Epidermal melanocyte (primary cell): ENCODE data around the gene VWA8.
"Not testable (repeated sequence)": the region's sequence is repeated elsewhere in the genome, so short reads cannot be mapped to it uniquely, and the experiment has no call there.

Source experiments
- DNase-seq: peaks from one replicate; pipeline ENCODE4 v3.0.0; 2011; ENCODE audit warnings: low spot score; ENCODE audit not compliant: insufficient read length

Gene VWA8

GRCh38 chr13:41928323-41928722, 32.6 kb downstream of the VWA8 start:
- no peak for DNase-seq

- DNase-seq = no peak
Observed at GRCh38 chr13:41925014-41925413, 35.9 kb downstream of the VWA8 start.

GRCh38 chr13:41922894-41923293, 38.0 kb downstream of the VWA8 start:
- not testable (repeated sequence) for DNase-seq

- DNase-seq = no peak
Observed at GRCh38 chr13:41919741-41920487, 41.0 kb downstream of the VWA8 start.

- no peak for DNase-seq
Observed at GRCh38 chr13:41919031-41919740, 41.7 kb downstream of the VWA8 start.

- no peak for DNase-seq
Observed at GRCh38 chr13:41917641-41918040, 43.3 kb downstream of the VWA8 start.

- DNase-seq = peak; percentile 33
Observed at GRCh38 chr13:41916173-41916954, 44.5 kb downstream of the VWA8 start.

- peak; percentile 30 for DNase-seq
Observed at GRCh38 chr13:41915081-41915480, 45.8 kb downstream of the VWA8 start.

- DNase-seq = no peak
Observed at GRCh38 chr13:41914552-41914951, 46.4 kb downstream of the VWA8 start.

GRCh38 chr13:41909506-41909905, 51.4 kb downstream of the VWA8 start:
- DNase-seq = no peak

GRCh38 chr13:41905600-41906254, 55.2 kb downstream of the VWA8 start:
- no peak for DNase-seq

- no peak for DNase-seq
Observed at GRCh38 chr13:41900918-41901317, 60.0 kb downstream of the VWA8 start.

- not testable (repeated sequence) for DNase-seq
Observed at GRCh38 chr13:41898411-41898810, 62.5 kb downstream of the VWA8 start.

- DNase-seq = no peak
Observed at GRCh38 chr13:41897126-41897525, 63.8 kb downstream of the VWA8 start.

GRCh38 chr13:41895478-41895877, 65.4 kb downstream of the VWA8 start:
- DNase-seq = no peak

- no peak for DNase-seq
Observed at GRCh38 chr13:41891119-41891518, 69.8 kb downstream of the VWA8 start.

- DNase-seq = no peak
Observed at GRCh38 chr13:41883147-41883546, 77.8 kb downstream of the VWA8 start.

- not testable (repeated sequence) for DNase-seq
Observed at GRCh38 chr13:41881890-41882289, 79.0 kb downstream of the VWA8 start.

GRCh38 chr13:41880966-41881365, 79.9 kb downstream of the VWA8 start:
- DNase-seq = no peak

- no peak for DNase-seq
Observed at GRCh38 chr13:41864658-41865057, 96.3 kb downstream of the VWA8 start.

GRCh38 chr13:41862659-41863058, 98.2 kb downstream of the VWA8 start:
- DNase-seq = not testable (repeated sequence)

- DNase-seq = no peak
Observed at GRCh38 chr13:41859565-41859964, 101.3 kb downstream of the VWA8 start.
